ENCODE measurements around the gene GIMAP6.
"Not testable (repeated sequence)": the region's sequence is repeated elsewhere in the genome, so short reads cannot be mapped to it uniquely, and the experiment has no call there.

The GIMAP6 gene

DNA sequence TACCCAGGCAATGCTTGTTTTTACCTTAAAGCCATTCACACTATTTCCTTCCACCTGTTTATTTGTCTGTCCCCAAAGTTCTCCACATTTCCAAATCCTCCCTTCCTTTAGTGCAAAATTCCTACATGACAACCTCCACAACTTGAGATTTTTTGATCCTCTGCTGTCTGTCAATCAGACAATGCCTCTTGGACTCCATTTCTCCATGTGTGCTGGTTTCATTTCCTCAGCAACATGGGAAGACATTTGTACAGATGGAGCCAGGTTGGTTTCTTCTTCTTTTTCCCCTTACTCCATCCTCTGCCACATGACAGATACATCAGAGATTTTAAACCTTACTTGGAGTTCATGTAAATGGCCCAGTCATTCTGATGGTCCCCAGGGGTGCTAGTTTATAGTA is 34.2 kb upstream of the GIMAP6 start:
- Histone ChIP-seq H3K36me3 (ENCODE audit: insufficient read depth, low read length) (no peaks in the 10 kb centered on the region), H3K4me3 (no peak overlapping the region), H3K9ac (ENCODE audit: insufficient read length) (no peak overlapping the region), H3K9me3 (ENCODE audit: low read depth, low read length) (no peaks in the 10 kb centered on the region), H3K27ac (no peak overlapping the region)
- TF ChIP-seq FOXP2 (optimal IDR thresholded peaks at IDR 0.05; ENCODE audit: control extremely low read depth, extremely low read length, insufficient read depth) (no peak), EZH2 (IDR thresholded peaks at IDR 0.05) (no peak), POLR2AphosphoS5 (IDR thresholded peaks at IDR 0.05; ENCODE audit: borderline replicate concordance, low read depth, low read length) (no peak)
- DNase-seq (ENCODE audit: low read depth, low spot score): no peak

DNA sequence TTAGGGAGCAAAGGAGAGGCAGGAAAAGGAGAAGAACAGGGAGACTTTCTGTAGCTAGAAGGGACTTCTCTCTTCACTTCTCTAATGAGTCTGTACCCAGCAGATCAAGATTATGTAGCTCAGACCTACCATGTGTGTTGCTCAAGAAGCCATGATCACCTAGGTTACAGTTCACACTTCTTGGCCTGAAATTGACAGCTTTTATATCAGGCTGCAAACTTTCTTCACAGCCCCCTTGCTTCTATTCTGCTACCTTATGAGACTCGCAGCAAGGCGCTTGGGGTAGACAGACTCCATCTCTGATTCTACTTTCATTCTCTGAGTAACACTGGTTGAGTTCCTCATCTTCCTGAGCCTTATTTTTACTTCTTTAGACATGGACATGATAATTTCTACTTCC is 33.7 kb upstream of the GIMAP6 start:
- Histone ChIP-seq H3K9ac (ENCODE audit: insufficient read length) (no peak overlapping the region), H3K36me3 (ENCODE audit: insufficient read depth, low read length) (no peaks in the 10 kb centered on the region), H3K9me3 (ENCODE audit: low read depth, low read length) (no peaks in the 10 kb centered on the region), H3K4me3 (no peak overlapping the region), H3K27ac (no peak overlapping the region)
- TF ChIP-seq EZH2 (IDR thresholded peaks at IDR 0.05) (no peak), POLR2AphosphoS5 (IDR thresholded peaks at IDR 0.05; ENCODE audit: borderline replicate concordance, low read depth, low read length) (no peak), FOXP2 (optimal IDR thresholded peaks at IDR 0.05; ENCODE audit: control extremely low read depth, extremely low read length, insufficient read depth) (no peak)
- no peak for DNase-seq (ENCODE audit: low read depth, low spot score)

DNA sequence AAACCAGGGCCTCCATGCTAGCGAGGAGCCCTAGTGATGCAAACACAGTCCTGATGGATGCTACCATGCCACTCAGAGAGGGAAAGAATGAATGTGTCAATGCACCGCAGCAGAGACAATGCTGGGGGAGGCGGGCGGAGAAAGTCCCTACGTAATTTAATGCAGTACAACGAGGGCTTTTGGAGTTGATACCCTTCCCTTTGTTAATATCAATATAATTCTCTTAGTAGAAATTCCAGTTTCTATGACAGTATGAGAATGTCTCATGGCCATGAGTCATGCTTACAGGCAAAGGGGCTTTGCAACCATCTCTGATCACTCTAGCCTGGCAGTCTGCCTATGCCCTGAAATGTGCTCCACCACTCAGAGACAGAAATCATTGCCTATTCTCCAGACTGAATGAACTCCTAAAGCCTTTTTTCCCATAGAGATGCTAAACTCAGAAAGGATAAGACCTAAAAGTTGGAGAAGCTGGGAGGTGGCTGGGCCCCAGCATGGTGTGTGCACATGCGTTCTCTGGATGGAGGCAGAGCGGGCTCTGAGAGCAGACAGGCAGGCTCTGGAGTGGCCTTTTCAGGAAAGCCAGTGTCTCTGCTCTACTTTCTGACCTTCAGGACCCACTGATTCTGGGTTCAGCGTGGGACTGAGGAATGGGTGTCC is 33.0 kb upstream of the GIMAP6 start:
- no peaks in the 10 kb centered on the region for H3K36me3 ChIP-seq (ENCODE audit: insufficient read depth, low read length)
- no peak overlapping the region for H3K4me3 ChIP-seq
- TF ChIP-seq POLR2AphosphoS5 (IDR thresholded peaks at IDR 0.05; ENCODE audit: borderline replicate concordance, low read depth, low read length) (no peak), EZH2 (IDR thresholded peaks at IDR 0.05) (no peak), FOXP2 (optimal IDR thresholded peaks at IDR 0.05; ENCODE audit: control extremely low read depth, extremely low read length, insufficient read depth) (no peak)
- no peak overlapping the region for H3K27ac ChIP-seq
- no peak for DNase-seq (ENCODE audit: low read depth, low spot score)
- H3K9me3 ChIP-seq (ENCODE audit: low read depth, low read length): no peaks in the 10 kb centered on the region
- no peak overlapping the region for H3K9ac ChIP-seq (ENCODE audit: insufficient read length)

DNA sequence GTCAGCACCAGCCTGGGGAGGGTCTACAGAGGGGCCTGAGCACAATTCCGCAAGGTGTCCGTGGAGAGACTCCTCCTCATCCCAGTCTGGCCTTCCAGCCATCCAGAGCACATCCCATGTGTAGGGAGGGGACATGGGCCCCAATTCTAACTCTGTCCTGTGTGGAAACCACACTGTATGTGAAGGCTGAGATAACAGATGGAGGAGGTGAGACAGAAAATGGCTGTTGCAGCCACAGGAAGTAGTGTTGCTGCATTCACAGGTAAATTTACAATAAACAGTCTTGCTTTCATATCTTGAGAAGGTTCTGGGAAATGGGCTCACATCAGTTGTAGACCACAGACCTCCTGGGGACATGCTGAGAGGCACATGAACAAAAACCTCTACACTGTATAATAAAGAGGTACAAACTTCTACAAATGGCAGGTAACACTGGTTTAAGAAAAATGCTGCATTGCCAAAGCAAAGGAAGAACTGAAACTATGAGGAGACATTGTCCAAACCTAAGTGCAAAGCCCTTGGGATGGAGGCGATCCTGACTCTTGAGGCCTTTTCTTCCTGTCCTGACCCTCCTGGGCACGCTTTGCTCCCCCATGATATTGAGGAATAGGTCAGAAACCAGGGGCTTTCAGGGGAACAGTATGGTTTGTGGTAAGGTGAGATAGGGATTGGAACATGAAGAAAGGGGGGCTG is 31.8 kb upstream of the GIMAP6 start:
- no peak for TF ChIP-seq EZH2 (IDR thresholded peaks at IDR 0.05)
- TF ChIP-seq FOXP2 (optimal IDR thresholded peaks at IDR 0.05; ENCODE audit: control extremely low read depth, extremely low read length, insufficient read depth): no peak
- no peak for TF ChIP-seq POLR2AphosphoS5 (IDR thresholded peaks at IDR 0.05; ENCODE audit: borderline replicate concordance, low read depth, low read length)
- DNase-seq (ENCODE audit: low read depth, low spot score): no peak
- H3K36me3 ChIP-seq (ENCODE audit: insufficient read depth, low read length): no peaks in the 10 kb centered on the region
- H3K27ac ChIP-seq: no peak overlapping the region
- H3K9me3 ChIP-seq (ENCODE audit: low read depth, low read length): no peaks in the 10 kb centered on the region
- no peak overlapping the region for H3K4me3 ChIP-seq
- H3K9ac ChIP-seq (ENCODE audit: insufficient read length): no peak overlapping the region

DNA sequence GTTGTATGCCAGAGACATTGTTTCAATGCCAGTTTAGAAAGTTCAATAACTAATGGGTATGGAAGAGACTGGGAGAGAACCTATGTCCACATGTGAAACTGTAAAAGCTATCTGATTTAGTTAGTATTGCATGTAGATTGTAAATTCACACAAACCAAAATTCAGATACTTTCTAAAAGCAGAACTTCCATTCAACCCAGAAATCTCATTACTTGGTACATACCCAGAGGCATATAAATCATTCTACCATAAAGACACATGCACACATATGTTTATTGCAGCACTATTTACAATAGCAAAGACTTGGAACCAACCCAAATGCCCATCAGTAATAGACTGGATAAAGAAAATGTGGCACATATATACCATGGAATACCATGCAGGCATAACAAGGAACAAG is 30.6 kb upstream of the GIMAP6 start:
- H3K27ac ChIP-seq; H3K9me3 ChIP-seq (ENCODE audit: low read depth, low read length): not testable (repeated sequence)

DNA sequence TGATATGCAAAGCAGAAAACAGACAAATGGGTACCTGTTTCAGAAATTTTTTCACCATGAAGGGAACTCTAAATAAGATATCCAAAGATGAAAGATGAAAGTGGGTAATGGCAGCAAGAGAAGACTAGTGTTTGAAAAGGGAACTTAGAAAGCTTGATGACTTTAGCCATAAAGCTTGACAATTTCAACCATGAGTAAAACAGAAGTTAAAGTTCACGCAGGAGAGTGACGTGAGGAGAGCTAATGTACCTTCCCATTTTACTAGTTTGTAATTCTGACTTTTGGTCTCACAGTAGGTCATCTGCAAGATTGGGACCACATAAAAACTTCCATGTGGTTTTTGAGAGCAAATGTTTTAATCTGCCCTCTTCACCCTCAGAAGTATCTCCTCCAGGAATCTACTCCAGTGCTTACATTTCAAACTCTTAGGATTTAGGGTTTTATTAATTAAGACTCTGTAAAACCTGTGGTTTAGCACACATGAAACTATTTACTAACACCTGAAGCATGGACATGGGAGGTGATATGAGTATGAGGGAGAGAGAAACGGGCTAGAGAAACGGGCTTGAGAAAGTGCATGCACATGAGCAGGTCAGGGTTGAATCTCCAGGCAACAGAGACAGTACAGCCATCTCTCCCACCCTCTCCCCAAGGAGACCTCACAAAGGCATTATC is 28.9 kb upstream of the GIMAP6 start:
- no peak for TF ChIP-seq EZH2 (IDR thresholded peaks at IDR 0.05)
- TF ChIP-seq FOXP2 (optimal IDR thresholded peaks at IDR 0.05; ENCODE audit: control extremely low read depth, extremely low read length, insufficient read depth): no peak
- TF ChIP-seq POLR2AphosphoS5 (IDR thresholded peaks at IDR 0.05; ENCODE audit: borderline replicate concordance, low read depth, low read length): no peak
- no peaks in the 10 kb centered on the region for H3K36me3 ChIP-seq (ENCODE audit: insufficient read depth, low read length)
- H3K4me3 ChIP-seq: no peak overlapping the region

More for the DNA sequence above, 30.6 kb upstream of the GIMAP6 start:
- DNase-seq (ENCODE audit: low read depth, low spot score); H3K36me3 ChIP-seq (ENCODE audit: insufficient read depth, low read length); H3K9ac ChIP-seq (ENCODE audit: insufficient read length); H3K4me3 ChIP-seq: not testable (repeated sequence)

DNA sequence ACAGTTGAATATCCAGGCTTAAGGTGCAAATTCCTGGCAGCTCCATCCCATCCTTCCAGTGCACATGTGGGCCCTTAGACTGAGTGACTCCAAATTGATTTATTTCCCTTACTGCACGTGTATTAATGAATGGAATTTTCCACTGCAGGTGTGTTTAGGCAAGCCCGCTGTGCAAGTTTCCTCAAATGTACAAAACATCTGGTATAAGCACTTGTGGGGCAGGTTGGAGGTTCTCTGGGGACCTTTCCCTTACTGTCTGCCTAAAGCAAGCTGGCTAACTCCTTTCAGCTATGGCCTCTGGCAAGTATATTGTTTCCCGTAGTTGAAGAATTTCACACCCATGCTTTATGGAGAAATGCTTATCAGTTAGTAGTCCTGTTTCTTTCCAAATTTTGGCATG is 25.3 kb upstream of the GIMAP6 start:
- Histone ChIP-seq H3K4me3 (no peak overlapping the region), H3K9ac (ENCODE audit: insufficient read length) (no peak overlapping the region), H3K27ac (no peak overlapping the region), H3K9me3 (ENCODE audit: low read depth, low read length) (no peaks in the 10 kb centered on the region), H3K36me3 (ENCODE audit: insufficient read depth, low read length) (no peaks in the 10 kb centered on the region)
- TF ChIP-seq EZH2 (IDR thresholded peaks at IDR 0.05) (no peak), POLR2AphosphoS5 (IDR thresholded peaks at IDR 0.05; ENCODE audit: borderline replicate concordance, low read depth, low read length) (no peak), FOXP2 (optimal IDR thresholded peaks at IDR 0.05; ENCODE audit: control extremely low read depth, extremely low read length, insufficient read depth) (no peak)
- no peak for DNase-seq (ENCODE audit: low read depth, low spot score)

More for the DNA sequence above, 28.9 kb upstream of the GIMAP6 start:
- Histone ChIP-seq H3K9me3 (ENCODE audit: low read depth, low read length) (no peaks in the 10 kb centered on the region), H3K9ac (ENCODE audit: insufficient read length) (no peak overlapping the region), H3K27ac (no peak overlapping the region)
- DNase-seq (ENCODE audit: low read depth, low spot score): no peak

DNA sequence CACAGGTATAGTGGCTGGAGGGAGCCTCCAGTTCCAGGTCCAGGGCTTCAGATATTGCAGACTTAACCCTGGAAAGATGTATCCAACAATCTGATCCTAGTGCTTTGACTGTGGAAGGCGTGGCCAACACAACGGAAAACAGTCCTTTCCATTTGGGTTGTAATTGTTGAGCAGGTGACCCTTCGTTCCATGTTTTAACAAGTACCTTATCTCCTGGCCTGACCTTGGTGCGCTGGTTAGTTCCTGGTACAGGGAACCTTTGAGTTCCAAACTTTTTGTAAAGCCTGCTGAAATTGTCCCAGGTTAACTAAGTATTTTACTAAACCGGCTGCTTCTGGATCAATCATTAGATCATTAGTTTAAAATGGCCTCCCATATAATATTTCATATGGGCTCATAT is 23.9 kb upstream of the GIMAP6 start:
- Histone ChIP-seq H3K9me3 (ENCODE audit: low read depth, low read length) (no peaks in the 10 kb centered on the region), H3K9ac (ENCODE audit: insufficient read length) (no peak overlapping the region), H3K27ac (no peak overlapping the region), H3K36me3 (ENCODE audit: insufficient read depth, low read length) (no peaks in the 10 kb centered on the region), H3K4me3 (no peak overlapping the region)
- no peak for DNase-seq (ENCODE audit: low read depth, low spot score)
- no peak for TF ChIP-seq FOXP2 (optimal IDR thresholded peaks at IDR 0.05; ENCODE audit: control extremely low read depth, extremely low read length, insufficient read depth)
